MM.1S (cell line): Measurements from ENCODE around the gene SAMD4A.

Source experiments
- CTCF ChIP-seq: fragments of 300-600 bp; sonication (generic); IDR thresholded peaks from 2 replicates; pipeline ENCODE4 v1.5.1; 2016; ENCODE audit warnings: antibody characterized with exemption, low read length, mixed read lengths
- EZH2 ChIP-seq: fragments of 300-600 bp; sonication (generic); optimal IDR thresholded peaks from 2 replicates; pipeline ENCODE3; 2017; ENCODE audit warnings: low read depth, mild to moderate bottlenecking, antibody characterized with exemption, low read length, mixed read lengths
- EZH2phosphoT487 ChIP-seq: fragments of 300-600 bp; sonication (generic); IDR thresholded peaks from 2 replicates; pipeline ENCODE4 v1.6.1; 2018; ENCODE audit warnings: antibody characterized with exemption, low read length

GRCh38 chr14:54590481-54590880 lies 23.6 kb downstream of the SAMD4A start:
- TF ChIP-seq CTCF, result no peak
- no peak for TF ChIP-seq EZH2phosphoT487
- no peak for TF ChIP-seq EZH2
